Right ventricle myocardium inferior (tissue), 1 donor: ENCODE data around the gene NMT1. TPM values are rescaled to one million over a fixed set of nuclear protein-coding genes. Genes with fewer than 3 reads are reported as not detected.

Experiments used
- ATAC-seq: fragments of 200-7000 bp; cut with Tn5 transposase; one replicate; pipeline ENCODE4 v1.9.1; 2020; ENCODE audit warnings: mild to moderate bottlenecking, moderate library complexity
- DNase-seq: peaks from one replicate; pipeline ENCODE4 v3.0.0; 2021; ENCODE audit errors: missing footprints
- intact Hi-C: fragments of 100-400 bp; cut with DNase I; formaldehyde crosslinking; loops from one replicate; pipeline ENCODE4 v1.11.0; 2022
- total RNA-seq: library from RNA; stranded (reverse); fragmentation: NEBNext Ultra II Directional; extraction: Animal tissue kit (Norgen Biotek cat#: 25700); gene quantifications from one replicate; pipeline ENCODE4 v1.2.1, GENCODE V29; 2021
- donor health status: DM: no; HTN: yes; CAD: no; lungs with severe emphysema.

Gene NMT1
- total RNA-seq, 1 donor from 2014 or later: 96.0 TPM

DNA sequence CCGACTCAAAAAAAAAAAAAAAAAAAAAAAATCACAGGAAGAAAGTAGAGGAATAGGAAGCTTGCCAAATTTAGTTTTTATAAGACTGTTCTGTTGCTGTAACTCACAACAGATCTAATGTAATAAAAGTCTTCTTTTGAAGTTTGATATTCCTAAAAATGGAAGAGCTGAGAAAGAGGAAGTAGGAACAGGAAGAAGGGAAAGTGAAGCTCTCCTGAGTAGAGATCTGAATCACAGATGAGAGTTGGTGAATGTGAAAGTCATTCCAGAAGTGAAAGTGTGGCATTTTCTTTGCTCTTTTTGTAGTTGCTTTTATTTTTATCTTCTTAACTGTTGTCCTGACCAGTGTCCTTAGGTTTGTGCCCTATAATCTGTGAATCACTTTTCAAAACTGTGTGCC, 2.1 kb downstream of the NMT1 start:
- ATAC-seq: no peak
- DNase-seq: no peak
- intact Hi-C loops: loop anchor here (5.0 kb wide), 1 partner anchor 69 kb away; the partner anchor contains the start of gene PLCD3

DNA sequence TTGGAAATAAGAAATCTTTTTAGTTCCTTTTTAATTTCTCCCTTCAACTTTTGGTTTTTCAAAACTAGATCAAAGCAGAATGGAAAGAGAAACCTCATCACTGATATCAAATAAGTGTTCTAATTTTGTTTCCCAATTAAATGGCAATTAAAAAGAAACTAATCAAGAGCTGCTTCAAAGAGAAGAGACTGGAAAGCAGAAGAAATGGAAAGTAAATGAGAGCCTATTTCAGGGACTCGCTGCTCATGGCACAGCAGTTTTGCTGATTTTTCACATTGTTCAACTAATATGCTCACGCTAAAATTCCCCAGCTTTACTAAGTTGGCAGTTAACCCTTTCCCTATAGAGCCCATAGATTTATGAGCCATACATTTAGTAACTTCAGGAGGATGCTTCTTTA, 6.5 kb downstream of the NMT1 start:
- no peak for ATAC-seq
- intact Hi-C loops: no loop called here
- no peak for DNase-seq

DNA sequence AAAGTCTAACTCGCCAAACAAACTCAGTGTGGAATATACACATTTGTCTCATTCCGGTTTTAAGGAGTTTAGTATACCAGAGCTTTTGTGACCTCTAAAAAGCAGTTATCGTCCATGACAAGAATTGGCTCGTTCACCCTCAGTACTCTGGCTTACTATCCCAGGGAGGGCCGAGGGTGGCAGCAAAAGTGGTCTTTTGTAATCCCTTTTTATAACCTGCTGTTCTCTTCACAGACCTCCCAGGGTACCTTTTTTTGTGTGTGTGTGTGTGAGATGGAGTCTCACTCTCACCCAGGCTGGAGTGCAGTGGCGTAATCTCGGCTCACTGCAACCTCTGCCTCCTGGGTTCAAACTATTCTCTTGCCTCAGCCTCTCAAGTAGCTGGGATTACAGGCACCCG, 8.9 kb downstream of the NMT1 start:
- ATAC-seq: no peak
- intact Hi-C loops: no loop called here
- no peak for DNase-seq

DNA sequence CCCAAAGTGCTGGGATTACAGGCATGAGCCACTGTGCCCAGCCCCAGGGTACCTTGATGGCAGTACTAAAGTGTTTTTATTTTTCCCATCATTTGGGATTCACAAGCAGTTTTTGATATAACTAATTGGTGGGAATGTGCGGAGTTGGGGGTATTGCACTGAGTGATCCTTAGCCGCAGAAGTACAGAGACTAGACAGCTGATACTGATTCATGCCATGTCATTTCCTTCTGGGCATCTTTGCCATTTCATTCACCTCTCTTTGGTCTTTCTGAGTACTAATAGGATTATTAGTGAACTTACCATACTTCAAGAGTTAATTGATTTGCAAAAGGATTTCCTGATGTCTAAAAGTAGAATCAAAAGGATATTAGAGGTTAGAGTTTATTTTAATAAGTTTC, 9.7 kb downstream of the NMT1 start:
- no peak for DNase-seq
- intact Hi-C loops: no loop called here
- ATAC-seq: no peak

DNA sequence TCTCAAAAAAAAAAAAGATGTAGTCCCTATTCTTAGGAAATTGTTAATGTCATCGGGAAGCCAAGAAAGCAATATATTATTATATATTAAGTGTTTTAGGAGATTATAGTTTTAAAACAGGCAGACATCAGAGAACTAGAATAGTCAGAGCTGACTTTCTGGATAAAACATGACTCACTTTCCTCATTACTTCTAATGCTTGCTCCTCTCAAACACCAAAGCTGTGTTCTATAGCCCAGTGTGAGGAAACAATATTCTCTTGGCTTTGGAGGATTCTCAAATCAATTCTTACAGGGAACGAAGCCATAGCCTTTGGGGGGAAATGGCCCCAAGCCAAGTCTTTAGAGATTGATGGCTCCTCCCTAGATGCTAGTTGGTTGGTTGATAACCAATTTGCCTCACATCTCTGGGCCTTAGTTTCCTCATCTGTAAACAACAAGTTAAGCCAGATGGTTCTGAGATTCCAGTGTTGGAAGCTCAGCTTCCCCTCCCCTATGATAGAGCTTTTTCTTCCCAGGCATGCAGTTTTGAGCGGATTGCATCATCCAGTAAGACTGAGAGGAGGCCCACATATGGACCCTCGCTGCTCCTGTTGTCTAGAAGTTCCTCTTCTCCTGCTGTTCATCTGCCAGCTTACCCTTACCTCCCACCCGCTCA, 12.4 kb downstream of the NMT1 start:
- DNase-seq: no peak
- intact Hi-C loops: no loop called here
- ATAC-seq: peak; percentile 78

DNA sequence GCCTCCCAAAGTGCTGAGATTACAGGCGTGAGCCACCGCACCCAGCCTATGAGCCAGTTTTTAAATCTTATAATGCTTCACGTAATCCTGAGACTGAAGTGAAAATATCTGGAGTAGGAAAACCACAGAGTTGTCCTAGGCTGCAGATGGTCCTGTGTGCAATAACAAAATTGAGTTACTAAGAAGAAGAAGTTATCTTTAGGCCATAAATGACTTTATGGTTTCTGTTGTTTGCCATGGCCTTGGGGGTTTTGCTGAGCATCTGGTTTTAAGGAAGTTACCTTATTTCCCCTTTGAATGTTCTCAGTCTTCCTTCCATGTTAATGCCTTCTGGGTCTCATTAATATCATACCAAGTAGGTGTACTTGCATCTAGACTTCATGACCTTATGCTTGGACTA, 16.5 kb downstream of the NMT1 start:
- DNase-seq: no peak
- no peak for ATAC-seq
- intact Hi-C loops: no loop called here

DNA sequence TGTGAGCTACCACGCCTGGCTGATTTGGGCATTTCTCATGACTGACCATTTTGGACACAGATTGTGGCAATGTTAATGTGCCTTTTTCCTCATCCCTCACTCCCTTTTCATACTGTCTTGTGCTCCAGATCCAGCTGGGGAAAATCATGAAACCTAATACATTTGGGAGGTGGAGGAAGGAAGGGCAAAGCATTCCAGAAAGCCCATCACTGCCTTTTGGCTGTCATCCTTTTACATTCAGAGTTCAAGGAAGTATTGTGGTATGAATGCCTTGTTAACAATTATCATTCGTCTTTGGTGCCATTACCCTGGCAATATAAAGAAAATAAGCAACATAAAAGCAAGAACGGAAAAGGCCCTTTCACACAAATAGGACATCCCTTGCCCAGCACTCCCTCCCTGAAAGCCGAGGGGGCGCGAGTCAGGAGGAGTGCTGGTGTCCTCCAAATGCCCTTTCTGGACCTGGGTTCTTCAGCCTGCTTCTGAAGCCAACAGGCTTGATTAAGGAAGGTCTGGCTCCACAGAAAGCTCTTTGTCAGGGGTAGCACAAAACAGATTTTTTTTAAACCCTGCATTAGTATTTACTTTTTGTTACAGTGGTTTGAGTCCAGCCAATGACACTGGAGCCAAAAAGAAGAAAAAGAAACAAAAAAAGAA, 20.1 kb downstream of the NMT1 start:
- ATAC-seq (peak; percentile 35), DNase-seq (no peak)
- intact Hi-C loops: no loop called here

DNA sequence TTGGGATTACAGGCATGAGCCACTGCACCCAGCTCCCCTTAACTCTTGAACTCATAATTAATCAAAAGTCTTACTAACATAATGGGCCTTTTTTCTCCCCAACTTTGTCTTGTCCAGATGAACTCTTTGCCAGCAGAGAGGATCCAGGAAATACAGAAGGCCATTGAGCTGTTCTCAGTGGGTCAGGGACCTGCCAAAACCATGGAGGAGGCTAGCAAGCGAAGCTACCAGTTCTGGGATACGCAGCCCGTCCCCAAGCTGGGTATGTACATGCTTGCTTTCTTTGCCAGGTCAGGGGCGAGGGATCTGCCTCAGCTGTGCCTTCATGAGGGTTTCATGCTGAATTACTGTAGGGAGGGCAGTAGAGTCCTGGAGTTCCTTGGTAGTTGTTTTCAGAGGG, 25.3 kb downstream of the NMT1 start:
- intact Hi-C loops: no loop called here
- DNase-seq (no peak), ATAC-seq (no peak)

DNA sequence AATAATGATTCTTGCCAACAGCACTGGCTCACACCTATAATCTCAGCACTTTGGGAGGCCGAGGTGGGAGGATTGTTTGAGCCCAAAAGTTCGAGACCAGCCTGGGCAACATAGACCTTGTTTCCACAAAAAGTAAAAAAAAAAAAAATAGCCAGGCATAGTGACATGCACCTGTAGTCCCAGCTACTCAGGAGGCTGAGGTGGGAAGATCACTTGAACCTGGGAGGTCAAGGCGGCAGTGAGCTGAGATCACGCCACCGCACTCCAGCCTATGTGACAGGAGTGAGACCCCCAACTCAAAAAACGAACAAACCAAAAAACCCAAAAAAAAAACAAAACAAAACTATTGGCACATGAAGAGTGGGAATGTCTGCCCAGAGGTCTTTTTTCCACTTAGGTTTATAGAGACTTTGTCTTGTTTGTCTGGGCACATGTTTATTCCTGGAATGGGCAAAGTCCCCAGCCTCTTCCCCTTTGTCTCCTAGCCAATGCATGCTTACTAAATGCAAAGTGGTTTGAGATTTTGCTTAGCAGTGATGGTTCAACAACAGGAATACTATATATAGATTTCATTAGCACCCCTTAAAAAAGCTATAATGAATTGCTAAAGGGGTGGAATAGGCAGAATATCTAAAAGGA, 25.9 kb downstream of the NMT1 start:
- intact Hi-C loops: no loop called here
- no peak for DNase-seq
- ATAC-seq: no peak

DNA sequence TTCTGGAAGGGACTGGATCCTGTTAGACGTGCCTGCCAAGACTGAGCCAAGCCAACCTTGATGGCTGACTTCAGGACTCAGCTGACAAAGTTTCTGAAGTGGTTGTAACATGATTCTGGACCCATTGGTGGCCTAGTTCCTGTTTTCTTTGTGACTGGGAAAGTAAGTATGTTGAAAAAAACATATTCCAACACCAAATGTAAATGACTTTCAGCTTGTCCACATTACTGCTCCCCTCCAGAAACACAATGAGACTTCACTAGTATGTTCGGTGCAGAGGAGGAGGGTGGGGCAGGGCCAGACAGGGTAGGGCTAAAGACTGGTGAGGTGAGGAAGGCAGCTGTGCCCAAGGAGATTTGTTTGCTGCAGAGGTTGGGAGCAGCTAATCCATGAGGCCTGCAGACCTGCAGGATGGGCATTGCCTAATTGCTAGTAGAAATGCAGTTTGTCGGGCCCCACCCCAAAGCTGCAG, 26.4 kb downstream of the NMT1 start:
- ATAC-seq: peak; percentile 49
- intact Hi-C loops: no loop called here

DNA sequence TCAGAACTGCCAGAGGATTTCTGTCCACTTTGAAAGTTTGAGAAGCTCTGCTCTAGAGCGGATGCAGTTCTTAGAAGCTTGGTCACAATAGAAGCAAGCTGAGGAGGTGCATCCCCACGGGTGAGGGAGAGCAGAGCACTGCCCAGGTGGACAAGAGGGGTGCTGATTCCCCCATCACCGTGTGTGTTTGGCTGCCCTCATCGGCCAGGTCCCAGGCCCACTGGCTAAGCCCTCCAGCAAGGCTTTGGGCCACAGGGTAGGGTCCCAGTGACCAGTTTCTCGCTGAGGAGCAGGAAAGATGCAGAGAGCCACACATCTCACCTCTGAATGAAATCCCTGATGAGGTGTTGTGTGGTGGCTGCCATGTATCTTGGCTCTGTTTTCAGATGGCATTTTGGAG, 26.9 kb downstream of the NMT1 start:
- no peak for DNase-seq
- ATAC-seq: no peak
- intact Hi-C loops: no loop called here

More for the DNA sequence above, 26.4 kb downstream of the NMT1 start:
- DNase-seq: no peak

DNA sequence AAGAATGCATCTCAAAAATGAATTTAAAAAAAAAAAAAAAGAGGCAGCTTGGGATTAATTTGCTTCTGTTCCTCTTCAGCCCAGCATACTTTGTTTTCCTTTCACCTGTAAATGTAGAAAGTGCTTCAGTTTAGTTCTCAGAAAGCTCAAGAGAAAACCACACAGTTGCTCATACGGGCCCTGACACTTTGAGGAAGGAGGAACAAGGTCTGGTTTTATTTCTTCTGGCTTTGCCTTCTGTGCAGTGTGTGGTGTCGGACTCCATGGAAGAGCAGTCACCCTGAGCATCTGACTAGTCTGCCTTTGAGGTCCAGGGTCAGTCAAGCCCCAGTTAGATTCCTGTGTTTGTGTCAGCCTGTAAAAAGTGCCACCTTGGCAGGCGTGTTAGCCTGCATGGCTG, 27.6 kb downstream of the NMT1 start:
- no peak for ATAC-seq
- intact Hi-C loops: no loop called here
- no peak for DNase-seq

DNA sequence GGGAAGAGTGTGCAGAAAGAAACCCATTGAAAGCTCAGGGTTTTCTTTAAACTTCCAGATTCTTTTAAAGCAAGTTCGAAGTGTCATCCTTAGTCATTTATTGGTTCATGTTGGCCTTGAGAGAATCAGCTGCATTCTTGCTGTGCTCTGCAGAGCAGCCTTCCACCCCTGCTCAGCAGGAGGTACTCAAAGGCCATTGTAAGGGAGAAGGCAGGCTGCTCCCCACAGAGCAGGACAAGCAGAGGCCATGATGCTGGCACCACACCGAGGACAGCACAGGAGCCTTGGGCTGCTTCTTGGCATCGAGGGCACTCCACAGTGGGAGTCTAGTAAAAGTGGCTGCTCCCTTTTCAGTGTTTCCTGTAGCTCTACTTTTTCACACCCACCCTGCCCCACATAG, 29.6 kb downstream of the NMT1 start:
- intact Hi-C loops: no loop called here
- no peak for DNase-seq
- no peak for ATAC-seq

DNA sequence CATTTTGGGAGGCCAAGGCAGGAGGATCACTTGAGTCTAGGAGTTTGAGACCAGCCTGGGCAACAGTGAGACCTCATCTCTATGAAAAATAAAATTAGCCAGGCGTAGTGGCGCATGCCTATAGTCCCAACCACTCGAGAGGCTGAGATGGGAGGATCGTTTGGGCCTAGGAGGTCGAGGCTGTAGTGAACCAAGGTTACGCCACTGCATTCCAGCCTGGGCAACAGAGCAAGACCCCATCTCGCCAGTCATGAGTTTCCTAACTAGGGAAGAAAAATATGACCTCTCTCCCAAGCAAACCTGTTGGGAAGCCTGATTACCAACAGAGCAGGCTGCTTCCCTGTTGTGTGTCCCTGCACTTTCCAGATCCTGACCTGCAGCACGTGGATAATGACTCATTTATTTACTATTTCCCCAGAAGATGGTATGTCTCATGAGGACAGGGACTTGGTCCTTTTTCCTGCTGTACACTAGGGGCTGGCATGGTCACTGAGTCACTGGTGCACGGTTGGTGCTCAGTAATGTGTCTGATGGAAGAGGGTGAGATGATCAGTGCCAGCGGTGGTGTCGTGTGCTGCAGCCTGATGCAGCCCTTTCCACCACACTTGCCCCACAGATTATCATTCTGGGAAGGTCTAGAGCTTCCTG, 30.8 kb downstream of the NMT1 start:
- ATAC-seq: no peak
- intact Hi-C loops: no loop called here
- no peak for DNase-seq

DNA sequence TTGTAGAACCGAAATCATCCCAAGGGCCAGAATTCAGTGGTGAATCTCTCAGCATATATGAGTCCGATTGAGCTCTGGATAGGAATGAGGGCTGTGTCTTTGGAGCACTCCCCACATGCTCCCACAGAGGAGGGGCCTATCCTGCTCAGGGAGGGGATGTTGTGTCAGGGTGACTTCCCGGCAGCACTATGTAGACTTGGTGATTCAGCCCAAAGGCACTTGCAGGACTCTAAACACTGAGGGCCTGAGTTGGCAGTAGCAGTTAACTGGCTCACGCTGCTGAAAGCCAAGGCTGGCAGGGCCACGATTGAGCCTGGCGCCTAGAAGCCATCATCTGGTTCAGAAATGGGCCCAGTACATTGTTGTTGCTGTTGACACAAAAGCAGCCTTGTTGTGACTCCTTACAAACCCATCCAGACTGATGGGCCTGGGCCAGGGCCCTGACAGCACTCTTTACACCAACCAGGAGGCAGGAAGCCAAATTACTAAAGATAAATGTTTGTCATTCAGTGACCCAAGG, 31.9 kb downstream of the NMT1 start:
- intact Hi-C loops: no loop called here
- DNase-seq (peak; percentile 85), ATAC-seq (peak; percentile 95)

DNA sequence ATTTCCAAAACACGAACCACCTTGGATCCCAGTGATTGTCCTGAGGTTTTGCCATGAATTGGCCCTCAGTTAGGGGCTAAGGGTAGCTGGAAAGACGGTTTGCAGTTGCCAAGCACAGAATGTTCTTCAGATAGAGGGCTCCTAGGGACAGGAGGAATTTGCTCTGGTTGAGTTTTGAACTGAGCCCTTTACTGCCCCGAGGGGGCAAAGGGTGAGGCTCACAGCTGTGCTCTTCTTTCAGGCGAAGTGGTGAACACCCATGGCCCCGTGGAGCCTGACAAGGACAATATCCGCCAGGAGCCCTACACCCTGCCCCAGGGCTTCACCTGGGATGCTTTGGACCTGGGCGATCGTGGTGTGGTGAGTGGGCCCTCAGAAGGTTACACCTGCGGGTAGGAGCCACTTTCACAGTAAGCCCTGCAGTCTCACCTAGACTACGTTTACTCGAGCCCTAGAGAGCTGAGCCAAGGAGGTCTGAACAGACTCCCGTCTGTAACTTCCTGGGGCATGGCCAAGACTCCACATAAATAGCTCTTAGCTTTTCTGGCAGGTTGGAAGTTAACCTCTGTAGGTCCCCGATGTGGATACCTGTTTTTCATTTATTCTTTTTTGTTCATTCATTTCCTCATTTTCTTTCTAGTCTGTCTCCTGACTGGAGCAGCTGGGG, 32.5 kb downstream of the NMT1 start:
- no peak for DNase-seq
- intact Hi-C loops: no loop called here

DNA sequence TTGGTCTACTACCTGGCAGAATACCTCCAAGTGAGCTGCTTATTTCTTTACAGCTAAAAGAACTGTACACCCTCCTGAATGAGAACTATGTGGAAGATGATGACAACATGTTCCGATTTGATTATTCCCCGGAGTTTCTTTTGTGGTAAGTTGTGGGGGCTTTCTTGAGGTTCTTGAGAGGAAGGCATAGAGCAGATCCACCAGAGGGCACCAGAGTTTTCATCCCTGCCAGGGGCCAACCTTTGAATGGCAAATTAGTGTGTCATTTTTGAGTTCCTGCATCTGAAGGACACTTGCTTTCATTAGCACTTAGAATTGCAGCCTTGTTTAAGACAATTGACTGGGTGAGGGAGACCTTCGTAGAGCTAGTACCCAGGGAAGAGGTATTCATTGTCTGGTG, 35.0 kb downstream of the NMT1 start:
- ATAC-seq (no peak), DNase-seq (no peak)
- intact Hi-C loops: loop anchor here (5.0 kb wide), 1 partner anchor 74 kb away; no protein-coding TSS in a partner anchor

More for the DNA sequence above, 32.5 kb downstream of the NMT1 start:
- peak; percentile 79 for ATAC-seq

DNA sequence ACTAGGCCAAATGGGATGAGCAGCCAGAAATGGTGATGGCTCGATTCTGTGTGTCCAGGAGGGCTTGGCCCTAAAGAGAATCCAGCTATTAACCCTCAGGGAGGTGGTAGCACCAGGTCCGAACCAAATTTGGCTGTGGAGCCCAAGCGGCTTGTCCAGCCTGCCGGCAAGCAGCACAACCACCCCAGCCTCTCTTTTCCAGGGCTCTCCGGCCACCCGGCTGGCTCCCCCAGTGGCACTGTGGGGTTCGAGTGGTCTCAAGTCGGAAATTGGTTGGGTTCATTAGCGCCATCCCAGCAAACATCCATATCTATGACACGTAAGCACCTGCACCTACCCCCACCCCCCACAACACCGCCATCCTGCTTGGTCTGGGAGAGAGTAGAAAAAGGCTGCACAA, 35.8 kb downstream of the NMT1 start:
- no peak for DNase-seq

More for the DNA sequence above, 35.8 kb downstream of the NMT1 start:
- no peak for ATAC-seq
- intact Hi-C loops: loop anchor here (5.0 kb wide), 1 partner anchor 75 kb away; no protein-coding TSS in a partner anchor
